Measurements from ENCODE around the gene ETV4. TPM values are rescaled to one million over a fixed set of nuclear protein-coding genes. Genes with fewer than 3 reads are reported as not detected.

The ETV4 gene
- polyA plus RNA-seq, 1 donor from 2014 or later: 0.61 TPM

DNA sequence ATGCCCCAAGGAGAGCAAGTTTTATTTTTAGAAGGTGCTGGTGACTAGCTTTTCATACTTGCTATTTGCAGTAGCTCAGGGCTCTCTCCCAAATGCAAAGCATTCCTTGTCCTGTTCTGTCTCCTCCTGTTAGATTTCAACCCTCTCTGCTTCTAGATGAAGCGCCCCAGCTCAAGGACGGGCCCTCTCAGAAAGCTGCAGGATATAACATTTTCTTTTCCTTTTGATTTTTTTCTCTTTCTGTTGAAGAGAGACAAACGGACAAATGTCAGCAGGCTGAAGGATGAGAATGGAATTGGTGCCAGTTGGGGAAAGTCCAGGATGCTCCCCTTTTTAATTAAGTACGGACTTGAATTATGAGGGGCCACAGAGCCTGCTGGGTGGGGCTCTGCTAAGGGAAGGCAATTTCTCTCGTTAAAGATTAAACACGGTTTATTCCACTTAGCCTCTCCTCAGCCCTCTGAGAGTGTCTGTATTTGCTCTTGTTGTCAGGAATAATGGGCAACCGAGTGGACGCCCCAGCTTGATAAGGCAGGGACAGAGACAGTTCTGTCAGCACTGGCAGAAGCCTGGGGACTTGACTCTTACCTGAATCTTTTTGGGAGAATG lies 6.2 kb upstream of the ETV4 start:
- Histone ChIP-seq H3K4me3 (ENCODE audit: low read length) (no peak overlapping the region), H3F3A (ENCODE audit: insufficient read depth, low read length, poor library complexity, severe bottlenecking) (no peaks in the 10 kb centered on the region), H3K9ac (ENCODE audit: low read length) (no peak overlapping the region)

DNA sequence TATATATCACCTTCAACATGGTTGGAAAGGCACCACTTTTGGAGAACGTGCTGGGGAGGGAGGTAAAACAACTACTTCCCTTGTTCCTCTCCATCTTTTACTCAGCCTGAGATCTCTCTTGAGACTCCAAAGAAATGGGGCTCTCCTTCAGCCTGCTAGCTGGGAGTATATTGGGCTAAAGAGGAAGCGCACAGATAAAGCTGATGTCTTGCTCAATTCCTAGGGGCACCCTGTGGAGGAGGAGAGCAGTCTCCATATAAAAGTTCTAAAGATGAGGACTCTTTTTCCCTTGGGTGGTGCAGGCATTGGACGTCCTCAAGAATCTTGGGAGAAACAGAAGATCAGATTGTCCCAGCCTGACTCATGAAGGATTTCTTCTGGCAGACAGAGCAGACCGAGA lies 4.6 kb upstream of the ETV4 start:
- no peaks in the 10 kb centered on the region for H3K9me3 ChIP-seq (ENCODE audit: low read length)
- H3K4me2 ChIP-seq (ENCODE audit: low read length): no peak overlapping the region
- no peak overlapping the region for H3K4me3 ChIP-seq (ENCODE audit: low read length)
- H3F3A ChIP-seq (ENCODE audit: insufficient read depth, low read length, poor library complexity, severe bottlenecking): no peaks in the 10 kb centered on the region
- no peak for TF ChIP-seq TAF1 (IDR thresholded peaks at IDR 0.05; ENCODE audit: low read depth)
- TF ChIP-seq RAD21 (conservative IDR thresholded peaks at IDR 0.05): no peak
- TF ChIP-seq POLR2AphosphoS5 (IDR thresholded peaks at IDR 0.05): no peak
- TF ChIP-seq EZH2 (IDR thresholded peaks at IDR 0.05; ENCODE audit: borderline replicate concordance, insufficient read depth, low read length, poor library complexity, severe bottlenecking): no peak
- TF ChIP-seq SMC3 (conservative IDR thresholded peaks at IDR 0.05; ENCODE audit: poor library complexity): no peak
- TF ChIP-seq, protein P1, sequence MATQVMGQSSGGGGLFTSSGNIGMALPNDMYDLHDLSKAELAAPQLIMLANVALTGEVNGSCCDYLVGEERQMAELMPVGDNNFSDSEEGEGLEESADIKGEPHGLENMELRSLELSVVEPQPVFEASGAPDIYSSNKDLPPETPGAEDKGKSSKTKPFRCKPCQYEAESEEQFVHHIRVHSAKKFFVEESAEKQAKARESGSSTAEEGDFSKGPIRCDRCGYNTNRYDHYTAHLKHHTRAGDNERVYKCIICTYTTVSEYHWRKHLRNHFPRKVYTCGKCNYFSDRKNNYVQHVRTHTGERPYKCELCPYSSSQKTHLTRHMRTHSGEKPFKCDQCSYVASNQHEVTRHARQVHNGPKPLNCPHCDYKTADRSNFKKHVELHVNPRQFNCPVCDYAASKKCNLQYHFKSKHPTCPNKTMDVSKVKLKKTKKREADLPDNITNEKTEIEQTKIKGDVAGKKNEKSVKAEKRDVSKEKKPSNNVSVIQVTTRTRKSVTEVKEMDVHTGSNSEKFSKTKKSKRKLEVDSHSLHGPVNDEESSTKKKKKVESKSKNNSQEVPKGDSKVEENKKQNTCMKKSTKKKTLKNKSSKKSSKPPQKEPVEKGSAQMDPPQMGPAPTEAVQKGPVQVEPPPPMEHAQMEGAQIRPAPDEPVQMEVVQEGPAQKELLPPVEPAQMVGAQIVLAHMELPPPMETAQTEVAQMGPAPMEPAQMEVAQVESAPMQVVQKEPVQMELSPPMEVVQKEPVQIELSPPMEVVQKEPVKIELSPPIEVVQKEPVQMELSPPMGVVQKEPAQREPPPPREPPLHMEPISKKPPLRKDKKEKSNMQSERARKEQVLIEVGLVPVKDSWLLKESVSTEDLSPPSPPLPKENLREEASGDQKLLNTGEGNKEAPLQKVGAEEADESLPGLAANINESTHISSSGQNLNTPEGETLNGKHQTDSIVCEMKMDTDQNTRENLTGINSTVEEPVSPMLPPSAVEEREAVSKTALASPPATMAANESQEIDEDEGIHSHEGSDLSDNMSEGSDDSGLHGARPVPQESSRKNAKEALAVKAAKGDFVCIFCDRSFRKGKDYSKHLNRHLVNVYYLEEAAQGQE (IDR thresholded peaks at IDR 0.05; ENCODE audit: borderline replicate concordance): no peak
- TF ChIP-seq MXI1 (conservative IDR thresholded peaks at IDR 0.05; ENCODE audit: poor library complexity, severe bottlenecking): no peak
- TF ChIP-seq, protein P2, sequence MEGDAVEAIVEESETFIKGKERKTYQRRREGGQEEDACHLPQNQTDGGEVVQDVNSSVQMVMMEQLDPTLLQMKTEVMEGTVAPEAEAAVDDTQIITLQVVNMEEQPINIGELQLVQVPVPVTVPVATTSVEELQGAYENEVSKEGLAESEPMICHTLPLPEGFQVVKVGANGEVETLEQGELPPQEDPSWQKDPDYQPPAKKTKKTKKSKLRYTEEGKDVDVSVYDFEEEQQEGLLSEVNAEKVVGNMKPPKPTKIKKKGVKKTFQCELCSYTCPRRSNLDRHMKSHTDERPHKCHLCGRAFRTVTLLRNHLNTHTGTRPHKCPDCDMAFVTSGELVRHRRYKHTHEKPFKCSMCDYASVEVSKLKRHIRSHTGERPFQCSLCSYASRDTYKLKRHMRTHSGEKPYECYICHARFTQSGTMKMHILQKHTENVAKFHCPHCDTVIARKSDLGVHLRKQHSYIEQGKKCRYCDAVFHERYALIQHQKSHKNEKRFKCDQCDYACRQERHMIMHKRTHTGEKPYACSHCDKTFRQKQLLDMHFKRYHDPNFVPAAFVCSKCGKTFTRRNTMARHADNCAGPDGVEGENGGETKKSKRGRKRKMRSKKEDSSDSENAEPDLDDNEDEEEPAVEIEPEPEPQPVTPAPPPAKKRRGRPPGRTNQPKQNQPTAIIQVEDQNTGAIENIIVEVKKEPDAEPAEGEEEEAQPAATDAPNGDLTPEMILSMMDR (IDR thresholded peaks at IDR 0.05; ENCODE audit: poor library complexity, severe bottlenecking): no peak
- TF ChIP-seq EP300 (conservative IDR thresholded peaks at IDR 0.05; ENCODE audit: poor library complexity, severe bottlenecking): no peak
- no peak overlapping the region for H2AFZ ChIP-seq (ENCODE audit: low read depth, low read length)
- H3K27me3 ChIP-seq (ENCODE audit: insufficient read depth, low read depth, low read length): peaks cover 23% of the 10 kb centered on the region
- no peaks in the 10 kb centered on the region for H3K36me3 ChIP-seq (ENCODE audit: insufficient read depth, low read length)
- H3K9ac ChIP-seq (ENCODE audit: low read length): no peak overlapping the region
- no peaks in the 10 kb centered on the region for H4K20me1 ChIP-seq (ENCODE audit: insufficient read depth)
- H3K27ac ChIP-seq (ENCODE audit: low read length): no peak overlapping the region
- H3K9me2 ChIP-seq (ENCODE audit: insufficient read depth, low read length): no peaks in the 10 kb centered on the region
- H3K79me2 ChIP-seq (replicated peaks; ENCODE audit: insufficient read depth, low read length): no peaks in the 10 kb centered on the region

More for the DNA sequence above, 6.2 kb upstream of the ETV4 start:
- Histone ChIP-seq H4K20me1 (ENCODE audit: insufficient read depth) (no peaks in the 10 kb centered on the region), H3K9me2 (ENCODE audit: insufficient read depth, low read length) (no peaks in the 10 kb centered on the region), H3K9me3 (ENCODE audit: low read length) (no peaks in the 10 kb centered on the region), H3K27ac (ENCODE audit: low read length) (no peak overlapping the region), H3K4me2 (ENCODE audit: low read length) (no peak overlapping the region), H3K27me3 (ENCODE audit: insufficient read depth, low read depth, low read length) (peaks cover 8% of the 10 kb centered on the region), H3K36me3 (ENCODE audit: insufficient read depth, low read length) (no peaks in the 10 kb centered on the region), H2AFZ (ENCODE audit: low read depth, low read length) (no peak overlapping the region), H3K79me2 (replicated peaks; ENCODE audit: insufficient read depth, low read length) (no peaks in the 10 kb centered on the region)
- TF ChIP-seq, protein P1 (IDR thresholded peaks at IDR 0.05; ENCODE audit: borderline replicate concordance): no peak
- TF ChIP-seq POLR2AphosphoS5 (IDR thresholded peaks at IDR 0.05): no peak
- TF ChIP-seq EP300 (conservative IDR thresholded peaks at IDR 0.05; ENCODE audit: poor library complexity, severe bottlenecking): no peak
- no peak for TF ChIP-seq SMC3 (conservative IDR thresholded peaks at IDR 0.05; ENCODE audit: poor library complexity)

Data from neural cell (in vitro differentiated cells).